WTC11 (cell line): ENCODE measurements around the gene TRRAP. TPM values are rescaled to one million over a fixed set of nuclear protein-coding genes. Genes with fewer than 3 reads are reported as not detected.

Experiments
- ATAC-seq: fragments of 200-7000 bp; cut with Tn5 transposase; 2 replicates; pipeline ENCODE4 v1.10.0; 2021; ENCODE audit warnings: mild to moderate bottlenecking, moderate library complexity
- CTCF ChIA-PET: fragments of 300-600 bp; sonication (Branson Sonifier 250); formaldehyde crosslinking; loops from one replicate; lab custom pipeline; 2021; ENCODE audit warnings: antibody characterized with exemption; lab: Charles Lee
- POLR2A ChIA-PET: fragments of 350-600 bp; sonication (Branson Sonifier 250); formaldehyde crosslinking; loops from one replicate; lab custom pipeline; 2021; ENCODE audit warnings: antibody characterized with exemption; lab: Charles Lee
- DNase-seq: peaks from one replicate; pipeline ENCODE4 v3.0.0; 2021; ENCODE audit warnings: low spot score
- H3K27ac Mint-ChIP-seq: 2 replicates; pipeline ENCODE4 v1.8.0; 2021; ENCODE audit warnings: mixed read lengths
- H3K27me3 Mint-ChIP-seq: 2 replicates; pipeline ENCODE4 v1.8.0; 2021; ENCODE audit warnings: low read depth, mild to moderate bottlenecking, moderate library complexity, mixed read lengths
- H3K36me3 Mint-ChIP-seq: 2 replicates; pipeline ENCODE4 v1.8.0; 2021; ENCODE audit warnings: mixed read lengths
- H3K4me1 Mint-ChIP-seq: 2 replicates; pipeline ENCODE4 v1.8.0; 2022; ENCODE audit warnings: mixed read lengths
- H3K4me3 Mint-ChIP-seq: 2 replicates; pipeline ENCODE4 v1.8.0; 2021; ENCODE audit warnings: mild to moderate bottlenecking, moderate library complexity, mixed read lengths
- H3K9me3 Mint-ChIP-seq: 2 replicates; pipeline ENCODE4 v1.8.0; 2021; ENCODE audit warnings: mixed read lengths
- ATF2 ChIP-seq: sonication (generic); formaldehyde crosslinking; IDR thresholded peaks from 2 replicates; pipeline ENCODE4 v1.8.1; 2022; ENCODE audit warnings: low read depth, missing genetic modification reagents, borderline replicate concordance
- IRF2 ChIP-seq: sonication (generic); formaldehyde crosslinking; IDR thresholded peaks from 2 replicates; pipeline ENCODE4 v1.8.0; 2022; ENCODE audit warnings: low read depth, missing genetic modification reagents, borderline replicate concordance
- KAT7 ChIP-seq: sonication (generic); formaldehyde crosslinking; IDR thresholded peaks from 2 replicates; pipeline ENCODE4 v1.8.1; 2023; ENCODE audit warnings: missing genetic modification reagents, mild to moderate bottlenecking, borderline replicate concordance
- MAX ChIP-seq: sonication (generic); formaldehyde crosslinking; IDR thresholded peaks from 2 replicates; pipeline ENCODE4 v1.8.0; 2022; ENCODE audit warnings: mild to moderate bottlenecking, missing genetic modification reagents
- NR3C1 ChIP-seq: sonication (generic); formaldehyde crosslinking; conservative IDR thresholded peaks from 2 replicates; pipeline ENCODE4 v1.8.1; 2023; ENCODE audit warnings: low read depth, mild to moderate bottlenecking, missing genetic modification reagents
- PREB ChIP-seq: sonication (generic); formaldehyde crosslinking; IDR thresholded peaks from 2 replicates; pipeline ENCODE4 v1.8.1; 2022; ENCODE audit warnings: mild to moderate bottlenecking, missing genetic modification reagents, moderate library complexity, borderline replicate concordance
- RELA ChIP-seq: sonication (generic); formaldehyde crosslinking; IDR thresholded peaks from 2 replicates; pipeline ENCODE4 v1.8.1; 2022; ENCODE audit warnings: missing genetic modification reagents, mild to moderate bottlenecking, borderline replicate concordance
- RORB ChIP-seq: fragments of 250-450 bp; sonication (Bioruptor Pico); IDR thresholded peaks from 2 replicates; pipeline ENCODE4 v1.9.0; 2021; ENCODE audit warnings: mild to moderate bottlenecking
- TCF7 ChIP-seq: sonication (generic); formaldehyde crosslinking; IDR thresholded peaks from 2 replicates; pipeline ENCODE4 v1.8.0; 2022; ENCODE audit warnings: mild to moderate bottlenecking, low read depth, missing genetic modification reagents, moderate library complexity
- ZMAT4 ChIP-seq: fragments of 250-450 bp; sonication (Bioruptor Pico); IDR thresholded peaks from 2 replicates; pipeline ENCODE4 v1.9.0; 2021; ENCODE audit warnings: mild to moderate bottlenecking
- ZNF232 ChIP-seq: sonication (generic); formaldehyde crosslinking; IDR thresholded peaks from 2 replicates; pipeline ENCODE4 v1.8.0; 2022; ENCODE audit warnings: mild to moderate bottlenecking, missing genetic modification reagents
- ZNF532 ChIP-seq: fragments of 250-450 bp; sonication (Bioruptor Pico); IDR thresholded peaks from 2 replicates; pipeline ENCODE4 v1.9.0; 2021; ENCODE audit warnings: mild to moderate bottlenecking, borderline replicate concordance
- total RNA-seq: library from RNA; stranded (reverse); gene quantifications from 3 replicates; pipeline ENCODE4 v1.2.3, GENCODE V29; 2021
- TF ChIP-seq, protein P1 (sequence below): sonication (generic); formaldehyde crosslinking; IDR thresholded peaks from 2 replicates; pipeline ENCODE4 v1.8.1; 2023; ENCODE audit warnings: mild to moderate bottlenecking, missing genetic modification reagents, moderate library complexity

Gene TRRAP
- total RNA-seq, 1 experiment from 2014 or later = 46.5 TPM

DNA sequence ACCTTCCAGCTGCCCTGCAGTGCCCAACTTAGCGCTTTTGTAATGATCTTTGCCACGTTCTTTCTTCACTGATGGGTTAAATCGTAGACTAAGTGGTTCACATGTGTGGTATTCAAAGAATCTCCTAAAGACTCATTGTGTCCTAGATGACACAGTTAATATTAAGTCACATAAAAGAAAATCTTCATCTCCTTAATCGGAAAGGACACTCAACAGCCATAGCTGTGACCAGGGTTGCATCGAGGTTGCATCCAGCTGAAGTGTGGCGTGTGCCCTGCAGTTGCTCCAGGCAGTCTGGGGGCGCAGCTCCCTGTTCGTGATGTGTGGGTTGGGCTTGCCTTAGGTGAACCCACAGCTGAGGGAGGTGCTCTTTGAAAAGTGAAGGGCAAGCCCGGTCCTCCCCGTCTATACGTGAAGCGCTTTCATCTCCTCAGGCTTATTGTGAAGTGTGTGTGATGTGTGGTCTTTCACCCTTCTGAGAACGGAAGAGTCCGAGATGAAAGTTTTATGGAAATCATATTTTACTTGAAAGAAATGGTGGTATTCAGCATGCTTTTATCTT is 122.7 kb downstream of the TRRAP start:
- Mint-ChIP-seq H3K27ac (0 out of 2 replicates have a peak overlapping the region, but pooled peaks have one; percentile 17), H3K27me3 (no peaks in the 10 kb centered on the region), H3K9me3 (no peaks in the 10 kb centered on the region), H3K4me1 (no peaks in the 10 kb centered on the region), H3K36me3 (peaks cover 37% of the 10 kb centered on the region), H3K4me3 (no peak overlapping the region)
- TF ChIP-seq TCF7 (CRISPR knock-in tag) (no peak), KAT7 (CRISPR knock-in tag) (no peak), ZMAT4 (no peak), IRF2 (no peak), RELA (CRISPR knock-in tag) (no peak), ZNF532 (CRISPR knock-in tag) (no peak), MAX (CRISPR knock-in tag) (no peak), NR3C1 (CRISPR knock-in tag) (no peak), ATF2 (no peak), RORB (CRISPR knock-in tag) (no peak), ZNF232 (CRISPR knock-in tag) (no peak)
- TF ChIP-seq, protein P1, sequence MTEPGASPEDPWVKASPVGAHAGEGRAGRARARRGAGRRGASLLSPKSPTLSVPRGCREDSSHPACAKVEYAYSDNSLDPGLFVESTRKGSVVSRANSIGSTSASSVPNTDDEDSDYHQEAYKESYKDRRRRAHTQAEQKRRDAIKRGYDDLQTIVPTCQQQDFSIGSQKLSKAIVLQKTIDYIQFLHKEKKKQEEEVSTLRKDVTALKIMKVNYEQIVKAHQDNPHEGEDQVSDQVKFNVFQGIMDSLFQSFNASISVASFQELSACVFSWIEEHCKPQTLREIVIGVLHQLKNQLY = no peak
- DNase-seq (no peak), ATAC-seq (no peak)
- ChIA-PET POLR2A (no interaction called here), CTCF (interaction anchor here (1.4 kb wide), 1 partner anchor 36 kb away, joined by 4 read pairs; no protein-coding TSS in a partner anchor)

DNA sequence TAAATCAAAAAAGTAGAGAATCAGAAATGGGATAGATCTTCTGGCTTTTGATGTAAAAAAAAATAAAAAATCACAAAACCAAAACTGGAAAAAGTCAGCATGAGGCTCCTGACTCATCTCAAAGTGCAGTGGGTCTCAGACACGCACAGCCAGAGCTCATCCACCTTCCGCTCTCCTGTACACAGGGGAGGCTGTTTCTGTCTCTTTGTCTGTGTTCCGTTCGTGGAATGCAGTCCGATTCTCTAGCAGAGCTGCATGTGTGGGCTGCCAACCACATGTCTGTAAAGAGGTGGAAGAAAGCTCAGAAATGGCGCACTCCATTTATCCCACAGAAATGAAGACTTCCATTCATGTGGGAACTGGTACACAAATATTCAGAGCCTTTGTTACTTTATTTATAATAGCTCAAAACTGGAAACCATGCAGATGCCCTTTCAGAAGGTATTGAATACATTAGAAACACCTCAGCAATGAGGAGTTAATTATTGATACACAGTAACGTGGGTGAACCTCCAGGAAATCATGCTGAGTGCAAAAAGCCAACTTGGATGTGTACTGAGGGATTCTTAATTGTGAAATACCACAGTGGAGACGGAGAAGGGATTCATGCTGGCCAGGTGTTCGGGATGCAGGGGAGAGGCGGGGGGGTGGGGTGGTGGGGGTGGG is 123.3 kb downstream of the TRRAP start:
- no peaks in the 10 kb centered on the region for H3K4me1 Mint-ChIP-seq
- peaks cover 38% of the 10 kb centered on the region for H3K36me3 Mint-ChIP-seq
- H3K4me3 Mint-ChIP-seq = no peak overlapping the region
- no peaks in the 10 kb centered on the region for H3K9me3 Mint-ChIP-seq
- ATAC-seq = no peak
- no peak for DNase-seq
- POLR2A ChIA-PET = no interaction called here
- no peaks in the 10 kb centered on the region for H3K27me3 Mint-ChIP-seq
- TF ChIP-seq PREB = no peak
- CTCF ChIA-PET = interaction anchor here (1.4 kb wide), 1 partner anchor 35 kb away, joined by 4 read pairs; no protein-coding TSS in a partner anchor
- peak overlapping the region; percentile 19; the same call in 1 of the 2 replicates for H3K27ac Mint-ChIP-seq
